Stomach (tissue), 4 donors: ENCODE measurements around the gene MICAL3.

Experiments
- CTCF ChIP-seq, 7 experiments: fragments of 450-650 bp in 4 of 7; fragments of 200-600 bp in 3 of 7; sonication (generic) in 3 of 7; IDR thresholded peaks; one replicate each; pipeline ENCODE4 v1.5.1; 2016 to 2019; ENCODE audit warnings: antibody characterized with exemption in 7 of 7, control low read depth in 2 of 7, mild to moderate bottlenecking in 1 of 7
- EP300 ChIP-seq: sonication (generic); formaldehyde crosslinking; IDR thresholded peaks from one replicate; pipeline ENCODE4 v1.6.1; 2017; ENCODE audit warnings: antibody characterized with exemption
- POLR2A ChIP-seq, 4 donors: fragments of 450-650 bp; IDR thresholded peaks; one replicate each; pipeline ENCODE4 v1.6.1; 2016; ENCODE audit warnings: antibody characterized with exemption in 4 of 4, control low read depth in 2 of 4, mild to moderate bottlenecking in 1 of 4, moderate library complexity in 1 of 4
- POLR2AphosphoS5 ChIP-seq, 3 donors: sonication (generic); formaldehyde crosslinking; IDR thresholded peaks; one replicate each; pipeline ENCODE4 v1.6.1; 2016; ENCODE audit warnings: antibody characterized with exemption in 3 of 3

GRCh38 chr22:17782158-17782557 lies 242.2 kb downstream of the MICAL3 start:
- TF ChIP-seq CTCF (IDR thresholded peaks at IDR 0.05), result no peak
- TF ChIP-seq POLR2A (IDR thresholded peaks at IDR 0.05), result no peak
- no peak for TF ChIP-seq EP300
- TF ChIP-seq POLR2AphosphoS5 (IDR thresholded peaks at IDR 0.05), result no peak
